ENCODE data around the gene VWA3B. TPM values are rescaled to one million over a fixed set of nuclear protein-coding genes. Genes with fewer than 3 reads are reported as not detected.

VWA3B gene
- total and polyA plus RNA-seq, 8 donors, result 1.0 to 7.8 (median 4.6) TPM; not detected in 1

GRCh38 chr2:98280376-98281102 lies 193.6 kb downstream of the VWA3B start:
- peak; percentile 86 for ATAC-seq
- no peak overlapping the region for H3K4me3 ChIP-seq
- no peaks in the 10 kb centered on the region for H3K4me1 ChIP-seq
- H3K9me3 ChIP-seq, result no peaks in the 10 kb centered on the region
- intact Hi-C loops (cut with DNase I), result no loop called here
- TF ChIP-seq, protein P1, sequence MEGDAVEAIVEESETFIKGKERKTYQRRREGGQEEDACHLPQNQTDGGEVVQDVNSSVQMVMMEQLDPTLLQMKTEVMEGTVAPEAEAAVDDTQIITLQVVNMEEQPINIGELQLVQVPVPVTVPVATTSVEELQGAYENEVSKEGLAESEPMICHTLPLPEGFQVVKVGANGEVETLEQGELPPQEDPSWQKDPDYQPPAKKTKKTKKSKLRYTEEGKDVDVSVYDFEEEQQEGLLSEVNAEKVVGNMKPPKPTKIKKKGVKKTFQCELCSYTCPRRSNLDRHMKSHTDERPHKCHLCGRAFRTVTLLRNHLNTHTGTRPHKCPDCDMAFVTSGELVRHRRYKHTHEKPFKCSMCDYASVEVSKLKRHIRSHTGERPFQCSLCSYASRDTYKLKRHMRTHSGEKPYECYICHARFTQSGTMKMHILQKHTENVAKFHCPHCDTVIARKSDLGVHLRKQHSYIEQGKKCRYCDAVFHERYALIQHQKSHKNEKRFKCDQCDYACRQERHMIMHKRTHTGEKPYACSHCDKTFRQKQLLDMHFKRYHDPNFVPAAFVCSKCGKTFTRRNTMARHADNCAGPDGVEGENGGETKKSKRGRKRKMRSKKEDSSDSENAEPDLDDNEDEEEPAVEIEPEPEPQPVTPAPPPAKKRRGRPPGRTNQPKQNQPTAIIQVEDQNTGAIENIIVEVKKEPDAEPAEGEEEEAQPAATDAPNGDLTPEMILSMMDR (IDR thresholded peaks at IDR 0.05), result no peak
- no peaks in the 10 kb centered on the region for H3K36me3 ChIP-seq
- H3K27ac ChIP-seq, result no peak overlapping the region
- peak in 1 of 4 donors; percentile 15 for DNase-seq
- peaks cover 0 to 38% of the 10 kb centered on the region in 2 donors for H3K27me3 ChIP-seq

GRCh38 chr2:98281607-98282006 lies 194.6 kb downstream of the VWA3B start:
- Histone ChIP-seq H3K4me3 (no peak overlapping the region), H3K4me1 (no peaks in the 10 kb centered on the region), H3K27me3 (peaks cover 0 to 38% of the 10 kb centered on the region in 2 donors), H3K36me3 (no peaks in the 10 kb centered on the region), H3K27ac (no peak overlapping the region), H3K9me3 (no peaks in the 10 kb centered on the region)
- no peak for ATAC-seq
- no peak for DNase-seq
- TF ChIP-seq, protein P1 (IDR thresholded peaks at IDR 0.05), result no peak
- intact Hi-C loops (cut with DNase I), result no loop called here

GRCh38 chr2:98282109-98282508 lies 195.1 kb downstream of the VWA3B start:
- H3K9me3 ChIP-seq, result peaks cover 0 to 2% of the 10 kb centered on the region in 2 donors
- TF ChIP-seq, protein P1 (IDR thresholded peaks at IDR 0.05), result no peak
- ATAC-seq (no peak), DNase-seq (no peak)
- no peaks in the 10 kb centered on the region for H3K36me3 ChIP-seq
- no peaks in the 10 kb centered on the region for H3K4me1 ChIP-seq
- intact Hi-C loops (cut with DNase I), result no loop called here
- no peak overlapping the region for H3K27ac ChIP-seq
- peaks cover 0 to 38% of the 10 kb centered on the region in 2 donors for H3K27me3 ChIP-seq
- H3K4me3 ChIP-seq, result no peak overlapping the region

DNA sequence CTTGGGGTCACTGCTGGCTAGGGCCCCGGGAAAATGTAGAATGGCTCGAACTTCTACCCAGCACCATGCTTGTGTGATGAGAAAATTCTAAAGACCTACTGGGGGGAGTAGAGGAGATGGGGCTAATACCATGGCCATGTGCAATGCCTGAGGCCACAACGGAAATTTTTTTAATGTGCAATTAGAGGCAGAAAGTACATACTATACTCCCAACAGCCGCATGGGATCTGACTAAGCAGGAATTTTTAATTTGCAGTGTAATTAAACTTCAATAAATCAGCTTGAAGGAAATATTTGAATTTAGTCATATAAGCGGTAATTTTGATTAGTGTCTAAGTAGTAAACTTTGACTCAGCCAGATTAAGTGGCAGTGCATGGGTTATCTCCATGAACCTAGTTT lies 206.1 kb downstream of the VWA3B start:
- Histone ChIP-seq H3K27ac (no peak overlapping the region), H3K9me3 (peaks cover 0 to 1% of the 10 kb centered on the region in 2 donors), H3K4me3 (no peak overlapping the region), H3K4me1 (no peaks in the 10 kb centered on the region), H3K27me3 (peaks cover 0 to 9% of the 10 kb centered on the region in 2 donors), H3K36me3 (no peaks in the 10 kb centered on the region)
- intact Hi-C loops (cut with DNase I), result no loop called here
- ATAC-seq, result no peak
- TF ChIP-seq, protein P1 (IDR thresholded peaks at IDR 0.05), result no peak
- DNase-seq, result no peak

- H3K36me3 ChIP-seq, result no peaks in the 10 kb centered on the region
- H3K9me3 ChIP-seq, result peaks cover 0 to 1% of the 10 kb centered on the region in 2 donors
- DNase-seq (no peak), ATAC-seq (peak; percentile 34)
- H3K27me3 ChIP-seq, result peaks cover 0 to 9% of the 10 kb centered on the region in 2 donors
- no peaks in the 10 kb centered on the region for H3K4me1 ChIP-seq
- intact Hi-C loops (cut with DNase I), result no loop called here
- TF ChIP-seq, protein P1 (IDR thresholded peaks at IDR 0.05), result no peak
- H3K4me3 ChIP-seq, result no peak overlapping the region
- no peak overlapping the region for H3K27ac ChIP-seq
These were observed 207.1 kb downstream of the VWA3B start for GRCh38 chr2:98293931-98294687.
